Skeletal muscle tissue (tissue), 4 donors: ENCODE results near the gene AGO4. TPM values are rescaled to one million over a fixed set of nuclear protein-coding genes. Genes with fewer than 3 reads are reported as not detected.
A peak's percentile ranks its signal among the peaks of the same experiment; 100 is the strongest.
"Not testable (repeated sequence)": the region's sequence is repeated elsewhere in the genome, so short reads cannot be mapped to it uniquely, and the experiment has no call there.

ENCODE experiments used
- H3K27ac ChIP-seq: one replicate; pipeline ENCODE4 v1.7.0; 2013; ENCODE audit warnings: mild to moderate bottlenecking, low read depth, low read length, inconsistent platforms
- H3K27me3 ChIP-seq, 3 donors: one replicate each; pipeline ENCODE4 v1.7.0; 2013; ENCODE audit warnings: low read length in 3 of 3; ENCODE audit not compliant: control insufficient read depth in 3 of 3, insufficient read depth in 3 of 3
- H3K36me3 ChIP-seq, 3 donors: one replicate each; pipeline ENCODE4 v1.7.0; 2013; ENCODE audit warnings: low read length in 3 of 3; ENCODE audit not compliant: control insufficient read depth in 3 of 3, insufficient read depth in 3 of 3
- H3K4me1 ChIP-seq, 3 donors: one replicate each; pipeline ENCODE4 v1.7.0; 2013; ENCODE audit warnings: low read length in 3 of 3, mild to moderate bottlenecking in 3 of 3; ENCODE audit not compliant: control insufficient read depth in 3 of 3, insufficient read depth in 3 of 3
- H3K4me3 ChIP-seq, 3 donors: one replicate each; pipeline ENCODE4 v1.7.0; 2013; ENCODE audit warnings: low read length in 3 of 3
- H3K9ac ChIP-seq, 3 donors: one replicate each; pipeline ENCODE4 v1.7.0; 2013; ENCODE audit warnings: low read length in 3 of 3, mild to moderate bottlenecking in 3 of 3, moderate library complexity in 2 of 3, low read depth in 1 of 3
- H3K9me3 ChIP-seq, 3 donors: one replicate each; pipeline ENCODE4 v1.7.0; 2013; ENCODE audit warnings: low read length in 3 of 3; ENCODE audit not compliant: control insufficient read depth in 3 of 3
- total RNA-seq: library from RNA; depleted of rRNA; stranded (reverse); fragments of >200 nt; gene quantifications from one replicate; pipeline ENCODE4 v1.2.3, GENCODE V29; 2014
- donor health status: Osteomylitis.

AGO4 gene
- total RNA-seq, 1 donor from 2014 or later: 17.7 TPM

DNA sequence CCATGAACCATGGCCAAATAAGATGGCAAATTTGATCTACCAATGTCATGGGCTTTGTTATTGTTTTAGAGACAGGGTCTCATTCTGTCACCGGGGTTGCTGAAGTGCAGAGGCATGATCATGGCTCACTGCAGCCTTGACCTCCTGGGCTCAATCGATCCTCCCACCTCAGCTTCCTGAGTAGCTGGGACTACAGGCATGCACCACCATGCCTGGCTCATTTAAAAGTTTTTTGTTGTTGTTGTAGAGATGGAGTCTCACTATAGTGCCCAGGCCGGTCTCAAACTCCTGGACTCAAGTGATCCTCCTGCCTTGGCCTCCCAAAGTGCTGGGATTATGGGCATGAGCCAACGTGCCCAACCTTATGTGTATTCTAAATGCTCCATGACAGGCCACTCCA is 66.3 kb downstream of the AGO4 start:
- H3K36me3 ChIP-seq, H3K27ac ChIP-seq, H3K4me3 ChIP-seq, H3K9ac ChIP-seq, H3K9me3 ChIP-seq, H3K4me1 ChIP-seq, H3K27me3 ChIP-seq: not testable (repeated sequence)

DNA sequence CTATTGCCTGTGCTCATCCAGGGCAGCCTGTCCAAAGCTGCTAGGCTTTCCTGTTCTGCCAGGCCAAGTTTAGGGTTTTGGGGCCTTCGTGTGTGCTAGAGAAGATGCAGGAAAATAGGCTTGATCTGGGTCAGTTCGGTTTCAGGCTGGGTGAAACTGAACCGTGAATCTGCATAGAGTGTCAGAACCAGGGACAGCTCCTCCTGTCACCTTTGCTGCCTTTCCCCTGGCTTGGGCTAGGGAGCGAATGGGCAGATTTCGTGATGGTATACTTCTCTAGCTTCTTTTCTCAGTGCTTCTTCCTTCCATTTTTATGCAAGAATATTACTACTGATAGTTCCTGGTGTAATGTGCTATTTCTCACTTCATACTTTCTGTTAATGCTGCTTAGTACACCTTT is 69.2 kb downstream of the AGO4 start:
- Histone ChIP-seq H3K4me1 (no peaks in the 10 kb centered on the region), H3K36me3 (no peaks in the 10 kb centered on the region), H3K9ac (no peak overlapping the region), H3K27me3 (no peaks in the 10 kb centered on the region), H3K9me3 (no peaks in the 10 kb centered on the region), H3K4me3 (no peak overlapping the region), H3K27ac (no peak overlapping the region)

DNA sequence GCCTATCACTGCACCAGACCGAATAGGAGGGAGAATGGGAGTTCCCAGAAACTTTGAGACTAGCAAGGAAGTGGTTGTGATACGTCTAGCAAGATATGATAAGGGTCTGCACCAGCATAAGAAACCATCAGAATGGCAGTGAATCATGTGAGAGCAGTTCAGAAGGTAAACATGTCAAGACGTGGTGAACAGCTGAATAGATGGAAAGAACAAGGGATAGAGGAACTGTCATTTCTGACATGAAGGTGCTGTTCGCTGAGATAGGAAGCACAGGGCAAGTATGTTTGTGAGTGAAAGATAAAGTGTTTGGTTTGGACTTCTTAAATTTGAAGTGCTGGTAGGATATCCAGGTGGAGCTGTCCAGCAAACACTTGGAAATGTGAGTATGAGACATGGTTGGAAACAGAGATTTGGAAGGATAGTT is 74.0 kb downstream of the AGO4 start:
- Histone ChIP-seq H3K27ac (no peak overlapping the region), H3K4me3 (no peak overlapping the region), H3K27me3 (no peaks in the 10 kb centered on the region), H3K9ac (no peak overlapping the region), H3K36me3 (no peaks in the 10 kb centered on the region), H3K9me3 (no peaks in the 10 kb centered on the region), H3K4me1 (peaks cover 7 to 31% (median 11%) of the 10 kb centered on the region in 3 donors)

DNA sequence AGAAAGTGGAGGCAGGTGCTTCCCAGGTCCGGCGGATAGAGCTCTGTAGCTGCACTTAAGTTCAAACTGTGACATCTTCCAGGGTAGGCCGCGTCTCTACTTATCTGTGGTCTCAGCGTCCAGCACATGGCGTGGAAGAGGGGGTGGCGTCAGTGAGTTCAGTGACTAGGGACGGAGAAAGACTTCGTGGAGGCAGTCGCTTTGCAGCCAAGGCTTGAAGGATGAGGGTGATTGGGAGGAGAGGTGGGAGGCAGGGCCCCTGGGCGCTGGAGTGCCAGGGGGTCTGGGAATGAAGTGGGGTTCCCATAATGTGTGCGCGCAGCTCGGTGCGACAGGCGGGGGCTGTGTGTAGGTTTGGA is 74.7 kb downstream of the AGO4 start:
- Histone ChIP-seq H3K4me1 (peaks cover 7 to 33% (median 11%) of the 10 kb centered on the region in 3 donors), H3K4me3 (peak overlapping the region; percentile 66 to 98 (median 83)), H3K27me3 (no peaks in the 10 kb centered on the region), H3K9me3 (no peaks in the 10 kb centered on the region), H3K9ac (peak overlapping the region; percentile 43 to 96 (median 83)), H3K27ac (no peak overlapping the region), H3K36me3 (no peaks in the 10 kb centered on the region)

DNA sequence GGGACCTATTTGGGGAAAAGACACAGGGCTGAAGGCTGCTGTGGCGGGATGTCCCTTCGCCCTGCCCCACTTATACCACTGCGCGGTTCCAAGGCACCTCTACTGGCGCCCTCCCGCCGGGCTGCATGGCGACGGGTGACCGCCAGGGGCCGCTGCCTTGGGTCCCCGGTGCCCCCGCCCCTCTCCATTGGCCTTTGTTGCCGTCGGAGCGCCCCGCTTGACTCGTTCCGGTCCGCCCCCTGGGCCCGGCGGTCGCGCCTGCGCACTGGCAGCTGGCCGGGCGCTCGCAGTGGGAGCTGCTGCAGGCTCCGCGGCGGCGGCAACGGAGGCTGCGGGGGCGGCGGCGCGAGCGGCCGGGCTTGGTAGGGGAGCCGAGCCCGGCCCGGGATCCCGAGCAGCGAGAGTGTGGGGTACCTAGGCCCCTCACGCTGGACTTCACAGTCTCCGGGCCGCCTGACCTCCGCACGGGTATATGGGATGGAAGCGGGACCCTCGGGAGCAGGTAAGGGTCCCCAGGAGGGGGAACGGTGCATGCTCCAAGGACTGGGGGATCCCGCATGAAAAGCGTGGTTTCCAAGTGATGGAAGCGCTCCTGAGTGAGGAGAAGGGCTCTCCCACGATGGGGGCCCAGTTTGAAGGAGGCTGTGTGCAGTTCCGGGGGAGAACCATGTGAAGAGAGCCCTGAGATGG is 75.3 kb downstream of the AGO4 start, which contains the start of gene AGO1:
TSS of gene AGO1 (plus strand) at position 265 of the 690 bp plus-strand sequence. CDS start at position 478, 213 bp downstream.
- peak within 1 kb of the TSS; percentile 58 for H3K27ac ChIP-seq
- H3K36me3 ChIP-seq: no peaks in the 10 kb centered on the region
- H3K9me3 ChIP-seq: no peaks in the 10 kb centered on the region
- H3K27me3 ChIP-seq: no peaks in the 10 kb centered on the region
- H3K4me3 ChIP-seq: peak within 1 kb of the TSS; percentile 83 to 98 (median 89)
- peaks cover 7 to 33% (median 11%) of the 10 kb centered on the region in 3 donors for H3K4me1 ChIP-seq
- H3K9ac ChIP-seq: peak within 1 kb of the TSS; percentile 83 to 96 (median 92)

DNA sequence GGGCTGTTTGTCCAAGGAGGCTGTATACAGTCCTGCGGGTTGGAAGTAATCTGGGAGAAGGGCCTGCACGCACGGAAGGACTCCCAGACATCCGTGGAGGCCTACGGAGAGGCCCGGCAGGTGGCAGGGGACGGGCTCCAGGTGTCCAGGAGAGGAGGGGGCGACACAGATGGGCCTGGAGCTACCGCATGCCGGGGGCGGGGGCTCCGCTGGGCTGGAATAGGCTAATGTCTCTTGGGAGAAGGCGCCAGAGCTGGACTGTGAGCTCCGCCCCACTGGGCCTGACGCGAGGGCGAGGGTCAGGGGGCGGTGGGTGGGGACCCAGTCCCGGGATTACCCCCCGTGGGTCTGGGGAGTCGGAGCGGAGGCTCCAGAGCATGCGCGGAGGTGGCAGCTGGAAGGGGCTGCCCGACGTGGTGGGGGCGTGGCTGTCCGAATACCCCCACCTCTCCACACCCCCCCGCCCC is 75.9 kb downstream of the AGO4 start:
- Histone ChIP-seq H3K9ac (peak overlapping the region; percentile 83 to 96 (median 92)), H3K4me1 (peaks cover 7 to 33% (median 11%) of the 10 kb centered on the region in 3 donors), H3K27ac (peak overlapping the region; percentile 58), H3K36me3 (peaks cover 0 to 4% (median 4%) of the 10 kb centered on the region in 3 donors), H3K9me3 (no peaks in the 10 kb centered on the region), H3K4me3 (peak overlapping the region; percentile 83 to 98 (median 89)), H3K27me3 (no peaks in the 10 kb centered on the region)

DNA sequence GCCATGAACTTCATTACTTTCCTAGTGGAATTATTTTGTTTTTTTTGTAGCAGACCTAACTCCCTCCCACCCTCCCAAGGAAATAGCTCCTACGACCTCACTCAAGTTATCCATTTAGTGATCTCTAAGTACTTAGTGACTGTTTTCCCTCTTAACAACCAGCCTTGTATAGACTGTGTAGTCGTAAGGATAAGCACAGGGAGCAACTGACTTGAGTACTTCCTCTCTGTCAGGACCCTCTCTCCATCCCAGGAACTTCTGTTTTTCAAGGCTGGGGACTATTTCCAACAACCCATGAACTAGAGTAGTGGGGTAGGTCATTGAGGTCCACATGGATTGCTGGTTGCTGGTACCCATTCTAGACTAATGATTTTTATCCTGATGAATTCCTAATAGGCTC is 77.1 kb downstream of the AGO4 start:
- Histone ChIP-seq H3K9ac (no peak overlapping the region), H3K27ac (no peak overlapping the region), H3K27me3 (no peaks in the 10 kb centered on the region), H3K9me3 (no peaks in the 10 kb centered on the region), H3K36me3 (peaks cover 4 to 7% (median 4%) of the 10 kb centered on the region in 3 donors), H3K4me1 (peaks cover 7 to 33% (median 11%) of the 10 kb centered on the region in 3 donors), H3K4me3 (no peak overlapping the region)

DNA sequence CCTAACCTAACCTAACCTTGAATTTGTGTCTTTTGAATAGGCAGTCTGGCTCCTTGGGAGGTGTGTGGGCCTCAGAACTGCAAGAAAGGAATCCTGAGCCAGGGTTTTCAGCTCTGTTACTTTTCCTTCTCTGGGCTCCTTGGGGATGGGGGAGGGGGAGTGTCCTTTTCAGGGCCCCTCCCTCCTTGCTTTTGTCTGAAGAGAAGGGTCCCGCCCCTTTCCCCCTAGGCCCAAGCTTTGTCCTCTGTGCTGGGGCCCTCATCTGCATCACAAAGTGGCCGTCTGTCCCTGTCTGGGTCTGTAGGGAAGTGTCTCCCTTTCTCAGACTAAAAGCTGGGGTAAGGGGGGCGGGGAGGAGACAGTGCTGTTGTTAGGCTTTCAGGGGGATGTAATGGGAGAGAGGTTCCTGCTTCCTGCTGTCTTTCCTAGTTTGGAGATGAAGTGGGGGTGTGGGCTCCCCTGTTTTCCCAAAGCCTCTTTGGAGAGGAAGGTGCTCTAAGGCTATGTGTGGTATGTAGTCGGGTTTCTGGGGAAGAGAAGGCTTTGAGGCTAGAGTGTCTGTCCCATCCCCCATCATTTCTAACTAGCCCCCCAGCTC is 78.2 kb downstream of the AGO4 start:
- Histone ChIP-seq H3K9ac (peak overlapping the region in 1 of 3 donors; percentile 26), H3K36me3 (peaks cover 4 to 7% (median 4%) of the 10 kb centered on the region in 3 donors), H3K27ac (no peak overlapping the region), H3K9me3 (no peaks in the 10 kb centered on the region), H3K4me1 (peaks cover 7 to 33% (median 11%) of the 10 kb centered on the region in 3 donors), H3K4me3 (no peak overlapping the region), H3K27me3 (no peaks in the 10 kb centered on the region)

DNA sequence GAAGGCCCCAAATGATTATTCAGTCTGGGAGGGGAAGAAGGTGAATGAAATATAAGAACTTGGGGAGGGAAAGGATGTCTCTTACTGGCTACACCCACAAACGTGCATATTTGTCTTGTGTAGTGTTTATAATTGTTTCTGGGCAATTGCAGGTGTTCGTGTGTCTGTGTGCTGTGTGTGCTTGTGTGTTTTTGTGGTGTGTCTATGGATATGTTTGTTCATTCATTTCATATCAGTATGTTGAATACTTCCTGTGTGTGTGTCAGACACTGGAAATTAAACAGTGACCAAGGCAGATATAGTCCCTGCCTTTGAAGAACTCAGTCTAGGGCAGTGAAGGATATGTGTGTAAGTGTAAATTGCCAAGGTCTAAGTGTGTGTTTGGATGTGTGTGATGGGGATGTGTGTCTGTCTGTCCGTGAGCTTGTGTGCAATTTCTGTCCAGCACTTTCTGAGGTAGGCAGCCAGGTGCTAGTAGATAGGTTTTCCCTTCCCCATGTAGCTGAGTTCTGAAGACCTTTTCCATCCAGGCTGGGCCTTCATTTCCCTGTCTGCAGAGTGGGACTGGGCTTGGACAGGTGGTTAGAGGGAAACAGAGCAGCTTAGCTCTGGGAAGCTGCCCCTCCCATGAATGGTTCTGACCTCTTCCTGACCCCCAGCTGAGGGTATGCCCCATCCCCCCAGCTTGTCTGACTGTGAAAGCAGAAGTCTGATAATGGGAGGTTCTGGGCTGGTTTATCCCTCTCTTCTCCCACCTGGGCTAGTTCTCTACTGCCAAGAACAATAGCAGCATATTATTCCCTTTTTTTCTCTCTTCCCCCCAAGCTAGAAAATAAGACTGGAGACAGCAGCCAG is 79.0 kb downstream of the AGO4 start:
- Histone ChIP-seq H3K36me3 (peaks cover 4 to 7% (median 4%) of the 10 kb centered on the region in 3 donors), H3K27ac (no peak overlapping the region), H3K4me3 (no peak overlapping the region), H3K27me3 (no peaks in the 10 kb centered on the region), H3K9me3 (no peaks in the 10 kb centered on the region), H3K9ac (peak overlapping the region in 2 of 3 donors; percentile 26 to 46), H3K4me1 (peaks cover 7 to 33% (median 11%) of the 10 kb centered on the region in 3 donors)
